HG03103 (cell line): ENCODE data around the gene GPC5.
"Not testable (repeated sequence)": the region's sequence is repeated elsewhere in the genome, so short reads cannot be mapped to it uniquely, and the experiment has no call there.

ENCODE experiments used
- ATAC-seq: cut with Tn5 transposase; IDR thresholded peaks from one replicate; pipeline ENCODE4 v1.9.1; 2021; ENCODE audit warnings: low read depth; ENCODE audit not compliant: unreplicated experiment

Gene GPC5

GRCh38 chr13:91643394-91643793 is 245.0 kb downstream of the GPC5 start:
- no peak for ATAC-seq

- ATAC-seq: no peak
Observed at GRCh38 chr13:91644806-91645205, 246.4 kb downstream of the GPC5 start.

GRCh38 chr13:91647361-91647990 is 249.1 kb downstream of the GPC5 start:
- peak; percentile 67 for ATAC-seq

GRCh38 chr13:91648012-91648411 is 249.6 kb downstream of the GPC5 start:
- no peak for ATAC-seq

- no peak for ATAC-seq
Observed at GRCh38 chr13:91649456-91649855, 251.0 kb downstream of the GPC5 start.

- no peak for ATAC-seq
Observed at GRCh38 chr13:91652404-91653301, 254.2 kb downstream of the GPC5 start.

- ATAC-seq: no peak
Observed at GRCh38 chr13:91655731-91656130, 257.3 kb downstream of the GPC5 start.

GRCh38 chr13:91657283-91657682 is 258.9 kb downstream of the GPC5 start:
- ATAC-seq: no peak

GRCh38 chr13:91659256-91660075 is 261.0 kb downstream of the GPC5 start:
- ATAC-seq: no peak

- no peak for ATAC-seq
Observed at GRCh38 chr13:91660076-91660415, 261.6 kb downstream of the GPC5 start.

- no peak for ATAC-seq
Observed at GRCh38 chr13:91661692-91662490, 263.5 kb downstream of the GPC5 start.

GRCh38 chr13:91664039-91664438 is 265.6 kb downstream of the GPC5 start:
- no peak for ATAC-seq

- no peak for ATAC-seq
Observed at GRCh38 chr13:91667486-91667885, 269.1 kb downstream of the GPC5 start.

GRCh38 chr13:91668866-91669495 is 270.6 kb downstream of the GPC5 start:
- ATAC-seq: no peak

GRCh38 chr13:91674347-91674746 is 275.9 kb downstream of the GPC5 start:
- not testable (repeated sequence) for ATAC-seq

GRCh38 chr13:91684746-91685145 is 286.3 kb downstream of the GPC5 start:
- ATAC-seq: no peak

- ATAC-seq: no peak
Observed at GRCh38 chr13:91690944-91691343, 292.5 kb downstream of the GPC5 start.

- ATAC-seq: no peak
Observed at GRCh38 chr13:91693466-91693865, 295.0 kb downstream of the GPC5 start.

- no peak for ATAC-seq
Observed at GRCh38 chr13:91698308-91698707, 299.9 kb downstream of the GPC5 start.

- no peak for ATAC-seq
Observed at GRCh38 chr13:91698767-91699166, 300.3 kb downstream of the GPC5 start.
